NCI-H1105 (cell line): ENCODE data around the gene STARD6.
"Not testable (repeated sequence)": the region's sequence is repeated elsewhere in the genome, so short reads cannot be mapped to it uniquely, and the experiment has no call there.

Experiments used
- DNase-seq: peaks from one replicate; lab custom pipeline; 2025; lab: John Stamatoyannopoulos, UW

Gene STARD6, protein sequence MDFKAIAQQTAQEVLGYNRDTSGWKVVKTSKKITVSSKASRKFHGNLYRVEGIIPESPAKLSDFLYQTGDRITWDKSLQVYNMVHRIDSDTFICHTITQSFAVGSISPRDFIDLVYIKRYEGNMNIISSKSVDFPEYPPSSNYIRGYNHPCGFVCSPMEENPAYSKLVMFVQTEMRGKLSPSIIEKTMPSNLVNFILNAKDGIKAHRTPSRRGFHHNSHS

DNA sequence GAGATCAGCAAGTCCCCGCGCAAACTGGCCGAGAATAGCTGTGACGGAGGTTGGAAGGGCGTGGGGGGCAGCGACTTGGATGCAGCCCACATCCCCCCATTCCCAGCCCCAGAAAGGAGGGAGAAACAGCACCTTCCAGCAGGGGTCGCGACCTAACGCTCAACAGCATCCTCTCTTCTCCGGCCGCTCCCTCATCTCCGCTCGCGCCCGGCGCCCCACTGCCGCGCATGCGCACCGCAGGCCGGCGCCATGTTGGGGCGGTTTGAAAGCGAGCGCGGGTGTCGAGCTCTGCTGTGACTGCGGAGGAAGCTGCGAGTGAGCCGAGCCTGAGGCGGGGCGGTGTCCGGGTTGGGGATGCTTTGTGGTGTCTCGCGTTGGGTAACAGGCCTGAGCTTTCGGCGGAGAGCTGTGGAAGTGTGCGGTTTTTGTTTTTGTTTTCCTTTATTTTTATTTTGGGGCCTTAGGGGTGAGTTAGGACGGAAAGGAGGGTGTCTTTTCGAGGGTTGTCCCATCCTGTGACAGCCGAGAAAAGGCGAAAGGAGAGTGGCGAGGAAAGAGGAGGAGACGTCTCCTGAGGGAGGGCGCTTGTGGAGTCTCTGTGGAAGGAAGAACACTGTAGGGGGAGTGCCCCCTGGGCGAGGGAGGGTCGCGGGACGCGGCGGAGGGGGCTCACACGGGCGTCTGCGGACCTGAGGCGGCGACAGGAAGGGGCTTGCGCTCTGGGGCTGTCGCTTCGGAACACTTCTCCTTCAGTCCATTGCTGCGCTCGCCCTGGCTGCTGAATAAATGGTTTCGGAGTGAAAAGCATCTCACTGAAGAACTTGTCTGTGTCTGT is at the start of gene STARD6, which contains the start of gene C18orf54:
TSS of gene STARD6 (minus strand) at position 199 of the 835 bp plus-strand sequence. CDS start 3,285 bp downstream, outside the sequence.
TSS of gene C18orf54 (plus strand) at position 247 of the 835 bp plus-strand sequence. CDS start 2,667 bp downstream, outside the sequence.
- peak; percentile 93 for DNase-seq

DNA sequence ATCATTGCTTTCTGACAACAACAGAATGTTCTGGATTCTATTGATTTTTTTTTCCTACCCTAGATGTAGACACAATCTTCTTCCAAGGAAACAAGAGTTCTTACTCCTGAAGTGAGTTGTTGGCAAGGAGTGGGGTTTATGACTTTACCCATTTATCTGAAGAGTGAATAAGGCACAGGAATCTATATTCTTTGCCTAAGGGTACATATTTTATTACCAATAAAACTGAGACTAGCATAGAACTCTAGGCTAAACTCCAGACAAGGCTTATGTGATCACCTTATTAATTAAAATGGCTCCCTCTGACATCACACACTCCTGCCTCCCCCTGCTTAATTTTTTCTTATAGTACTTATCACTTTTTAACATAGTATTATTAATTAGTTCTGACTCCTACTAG is 47.6 kb upstream of the STARD6 start:
- DNase-seq, result no peak

DNA sequence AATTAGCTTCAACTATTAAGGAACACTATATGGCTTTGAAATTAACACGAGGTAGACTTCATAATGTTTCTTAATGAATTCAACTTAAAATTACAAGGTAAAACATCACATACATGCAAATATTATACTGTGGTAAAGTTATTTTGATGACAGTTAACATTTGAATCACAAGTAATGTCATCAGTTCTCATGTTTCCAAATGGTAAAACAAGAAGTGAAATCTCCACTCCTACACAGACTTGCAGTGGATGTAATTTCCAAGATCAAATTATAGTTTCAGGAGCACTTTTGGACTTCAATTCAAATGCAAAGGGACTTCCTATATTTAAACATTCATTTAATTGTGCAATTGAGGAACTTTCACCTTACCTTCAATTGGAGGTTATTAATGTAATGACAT is 39.1 kb upstream of the STARD6 start:
- no peak for DNase-seq

DNA sequence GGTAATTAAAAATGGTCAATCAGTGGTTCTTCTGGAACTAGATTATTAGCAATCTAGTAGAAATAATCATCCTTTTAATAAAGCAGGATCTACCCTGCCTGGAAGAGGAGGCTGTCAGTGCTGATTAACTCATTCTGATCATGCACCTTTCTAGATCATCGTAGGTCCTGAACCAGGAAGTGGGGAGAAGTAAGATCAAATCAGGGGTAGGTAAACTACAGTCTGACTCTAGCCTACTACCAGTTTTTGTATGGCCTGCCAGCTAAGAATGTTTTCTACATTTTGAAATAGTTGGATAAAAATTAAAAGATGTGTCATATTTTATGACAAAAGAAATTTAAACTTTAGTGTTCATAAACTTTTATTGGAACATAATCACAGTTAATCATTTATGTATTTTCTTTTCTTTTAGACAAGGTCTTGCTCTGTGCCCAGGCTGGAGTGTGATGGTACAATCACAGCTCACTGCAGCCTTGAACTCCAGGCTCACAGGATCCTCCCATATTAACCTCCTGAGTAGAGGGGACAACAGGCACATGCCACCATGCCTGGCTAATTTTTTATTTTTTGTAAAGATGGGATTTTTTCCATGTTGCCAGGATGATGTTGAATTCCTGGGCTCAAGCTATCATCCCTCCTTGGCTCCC is 36.1 kb upstream of the STARD6 start:
- no peak for DNase-seq

DNA sequence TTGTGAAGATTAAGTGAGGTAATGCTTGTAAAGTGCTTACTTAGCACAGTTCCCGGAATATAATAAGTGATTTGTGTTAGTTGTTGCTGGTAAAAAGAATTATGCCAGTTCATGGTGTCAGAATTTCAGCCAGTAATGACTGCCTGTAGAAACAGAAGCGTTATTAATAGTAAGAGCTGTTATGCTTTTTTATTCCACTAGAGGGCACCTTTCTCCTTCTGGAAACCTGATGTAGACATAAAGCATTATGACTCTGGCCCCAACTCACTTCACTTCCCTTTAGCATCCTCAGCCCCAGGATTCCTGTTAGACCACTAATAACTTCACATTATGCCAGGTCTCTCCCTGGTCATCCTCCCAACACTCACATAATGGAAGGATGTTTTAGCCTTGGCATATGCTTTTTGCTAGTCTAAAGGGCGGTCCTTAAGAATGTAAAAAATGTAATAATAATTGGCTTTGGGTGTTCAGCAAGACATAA is 34.9 kb upstream of the STARD6 start:
- DNase-seq, result peak; percentile 67

DNA sequence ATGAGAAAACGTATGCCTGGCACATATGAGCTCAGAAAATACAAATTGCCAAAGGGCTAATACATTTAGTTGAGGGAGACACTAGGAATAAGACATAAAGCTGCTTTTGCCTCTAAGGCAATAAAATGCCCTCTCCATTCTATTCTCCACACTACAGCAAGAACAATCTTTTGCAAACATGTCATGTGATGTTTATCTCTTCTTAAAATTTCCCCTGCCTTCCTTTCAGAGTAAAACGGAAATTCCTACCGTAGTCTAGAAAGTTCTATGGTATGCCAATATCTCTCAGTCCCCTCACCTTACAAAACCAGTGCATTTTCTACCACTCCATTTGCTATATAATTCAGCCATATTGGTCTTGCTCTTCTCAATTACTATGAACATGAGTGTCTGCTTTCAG is 33.2 kb upstream of the STARD6 start:
- DNase-seq, result no peak

DNA sequence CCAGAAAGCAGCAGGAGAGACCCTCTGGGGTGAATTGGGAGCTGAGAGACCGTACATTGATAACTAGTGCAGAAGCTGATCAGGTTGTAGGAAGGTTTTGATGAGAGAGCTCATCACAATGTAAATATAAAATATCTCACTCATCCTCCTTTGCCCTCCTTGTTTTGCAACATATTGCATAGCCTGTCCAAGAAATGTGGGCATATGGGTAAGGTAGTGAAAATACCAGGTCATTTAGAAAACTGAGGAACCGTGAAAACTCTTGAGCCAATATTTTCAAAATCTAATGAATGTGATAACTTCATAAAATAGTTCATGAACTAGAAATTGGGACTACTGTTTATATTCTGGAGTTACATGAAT is 31.5 kb upstream of the STARD6 start:
- DNase-seq, result no peak

DNA sequence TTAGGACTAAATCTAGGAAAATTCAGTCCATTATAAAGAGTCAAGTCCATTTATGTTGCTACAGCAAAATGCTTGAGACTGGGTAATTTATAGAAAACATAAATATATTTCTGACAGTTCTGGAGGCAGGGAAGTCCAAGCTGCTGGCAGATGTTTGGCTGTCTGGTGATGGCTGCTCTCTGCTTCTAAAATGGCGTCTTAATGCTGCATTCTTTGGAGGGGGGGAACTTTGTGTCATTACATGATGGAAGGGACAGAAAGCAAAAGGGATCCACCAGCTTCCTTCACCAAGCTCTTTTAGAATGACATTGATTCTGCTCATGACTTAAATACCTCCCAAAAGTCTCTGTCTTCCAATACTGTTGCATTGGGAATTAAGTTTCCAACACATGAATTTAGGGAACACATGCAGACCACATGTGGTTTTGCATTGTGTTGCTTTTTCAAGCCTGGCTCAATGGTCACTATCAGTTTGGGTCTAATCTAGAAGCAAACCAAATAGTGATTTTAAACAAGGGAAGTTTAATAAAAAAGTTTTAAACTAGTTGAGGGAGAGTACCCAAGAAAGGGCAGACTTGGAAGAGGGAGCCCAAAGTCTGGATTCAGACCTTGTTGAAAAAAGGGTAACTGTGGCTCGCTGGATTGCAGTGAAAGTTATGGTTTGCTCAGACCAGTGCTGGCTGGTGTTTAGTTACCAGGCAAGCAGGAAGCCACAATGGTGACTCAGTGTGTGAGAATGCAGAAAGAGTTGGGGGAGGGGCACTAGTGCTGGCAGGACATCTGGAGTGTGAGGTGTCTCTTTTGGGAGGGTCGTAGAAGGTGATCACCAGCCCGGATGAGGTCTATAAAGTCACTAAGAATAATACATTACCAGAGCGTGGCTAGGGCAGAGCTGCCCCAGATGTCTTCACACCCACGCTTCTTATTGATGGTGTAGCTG is 30.8 kb upstream of the STARD6 start:
- no peak for DNase-seq

DNA sequence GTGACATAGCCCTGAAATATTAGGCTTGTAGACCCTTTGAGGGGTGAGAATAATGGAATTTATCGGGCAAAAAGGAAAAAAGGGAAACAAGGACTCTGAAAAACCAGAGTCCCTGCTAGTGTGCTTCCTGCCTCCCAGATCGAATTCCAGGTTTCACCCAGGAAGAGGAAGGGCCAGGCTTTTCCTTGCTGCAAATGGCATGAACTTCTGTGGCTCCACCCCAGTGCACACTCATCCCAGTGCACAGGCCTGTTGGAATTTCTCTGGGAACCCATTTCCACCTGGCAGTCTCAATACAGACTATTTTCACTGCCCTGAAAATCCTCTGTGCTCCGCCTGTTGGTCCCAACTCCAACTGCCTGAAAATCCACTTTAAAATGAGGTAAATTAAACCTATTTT is 30.0 kb upstream of the STARD6 start:
- no peak for DNase-seq

DNA sequence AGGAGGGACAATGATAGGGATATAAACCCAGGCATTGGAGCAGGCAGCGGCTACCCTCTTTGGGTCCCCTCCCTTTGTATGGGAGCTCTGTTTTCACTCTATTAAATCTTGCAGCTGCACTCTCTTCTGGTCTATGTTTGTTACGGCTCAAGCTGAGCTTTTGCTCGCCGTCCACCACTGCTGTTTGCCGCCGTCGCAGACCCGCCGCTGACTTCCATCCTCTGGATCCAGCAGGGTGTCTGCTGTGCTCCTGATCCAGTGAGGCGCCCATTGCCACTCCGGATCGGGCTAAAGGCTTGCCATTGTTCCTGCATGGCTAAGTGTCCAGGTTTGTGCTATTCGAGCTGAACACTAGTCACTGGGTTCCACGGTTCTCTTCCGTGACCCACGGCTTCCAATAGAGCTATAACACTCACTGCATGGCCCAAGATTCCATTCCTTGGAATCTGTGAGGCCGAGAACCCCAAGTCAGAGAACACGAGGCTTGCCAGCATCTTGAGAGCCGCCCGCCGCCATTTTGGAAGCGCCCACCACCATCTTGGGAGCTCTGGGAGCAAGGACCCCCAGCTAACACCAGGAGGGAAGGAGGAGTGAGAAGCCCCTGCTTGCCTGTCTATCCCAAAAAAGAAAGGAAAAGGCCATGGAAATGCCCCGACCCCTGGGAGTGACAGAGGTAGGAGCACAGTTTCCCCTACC is 29.3 kb upstream of the STARD6 start:
- DNase-seq, result not testable (repeated sequence)

DNA sequence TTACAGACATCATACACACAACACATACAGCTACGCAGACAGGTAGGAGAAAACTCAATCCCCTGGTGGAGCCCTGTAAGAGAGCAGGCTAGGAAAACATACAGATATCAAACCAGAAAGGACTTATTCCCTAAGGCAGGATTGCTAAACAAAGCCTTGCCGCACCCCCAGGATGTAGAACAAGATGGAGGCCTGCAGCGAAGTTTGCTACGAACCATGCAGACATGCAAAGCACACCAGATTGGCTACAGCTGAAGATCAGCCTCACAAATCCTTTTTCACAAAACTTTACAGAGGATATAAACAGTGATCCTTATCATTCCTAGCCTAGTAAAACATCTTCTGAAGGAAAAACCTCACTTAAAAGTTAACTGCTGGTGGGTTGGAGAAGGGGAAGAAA is 28.4 kb upstream of the STARD6 start:
- no peak for DNase-seq

DNA sequence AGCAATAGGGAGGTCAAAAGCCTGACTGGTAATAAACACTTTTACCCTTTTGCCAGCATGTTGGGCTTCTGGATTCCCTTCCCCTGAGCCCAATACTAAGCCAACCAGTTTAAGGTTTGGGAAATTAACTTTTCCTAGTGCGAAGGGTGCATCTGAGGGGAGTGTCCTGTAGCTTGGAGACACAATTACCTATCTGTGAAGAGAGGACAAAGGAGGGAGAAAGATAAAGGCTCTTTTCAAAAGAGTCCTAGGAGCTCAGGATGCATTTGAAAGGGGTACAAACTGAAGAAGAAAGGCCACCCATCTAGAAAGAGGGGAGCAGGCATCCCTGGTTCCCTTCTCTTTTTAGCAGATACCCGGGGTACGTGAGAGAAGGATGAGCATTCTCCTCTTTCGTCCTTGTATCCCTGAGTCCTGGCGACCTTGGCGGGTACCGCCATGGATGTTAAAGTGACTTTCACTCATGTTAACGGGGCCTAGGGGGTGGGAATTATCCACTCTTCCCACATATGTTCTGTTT is 25.1 kb upstream of the STARD6 start:
- DNase-seq, result no peak

DNA sequence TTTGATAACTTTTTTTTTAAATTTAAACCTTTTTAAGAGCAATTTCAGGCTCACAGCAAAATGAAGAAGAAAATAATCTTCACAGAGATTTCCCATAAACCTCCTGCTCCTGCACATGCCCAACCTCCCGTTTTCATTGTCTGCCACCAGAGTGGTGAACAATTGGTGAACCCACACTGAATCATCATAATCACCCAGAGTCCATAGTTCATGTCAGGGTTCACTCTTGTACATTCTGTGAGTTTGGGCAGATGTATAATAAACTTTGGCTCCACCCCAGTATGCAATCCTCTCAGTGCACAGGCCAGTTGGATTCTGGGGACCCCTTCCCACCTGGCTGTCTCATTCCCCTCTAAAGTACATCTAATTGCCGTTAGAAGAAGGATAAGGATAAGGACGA is 24.4 kb upstream of the STARD6 start:
- no peak for DNase-seq

DNA sequence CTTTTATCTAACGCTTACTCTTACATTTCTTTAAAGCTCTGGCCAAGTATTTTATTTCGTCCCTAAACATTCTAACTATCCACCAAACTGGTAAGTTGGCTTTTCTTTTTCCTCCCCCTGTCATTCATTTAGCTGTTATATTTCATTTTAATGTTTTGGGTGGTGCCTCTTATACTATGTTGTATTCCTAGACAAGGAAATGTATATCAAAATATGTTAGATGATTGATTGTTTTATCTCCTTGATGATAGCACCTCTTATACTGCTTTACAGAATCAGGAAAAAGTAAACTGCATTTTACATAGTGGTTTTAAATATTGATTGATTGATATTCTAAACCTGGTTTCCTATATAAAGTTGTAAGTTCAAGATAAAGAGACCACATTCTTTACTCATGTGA is 24.0 kb upstream of the STARD6 start:
- no peak for DNase-seq

DNA sequence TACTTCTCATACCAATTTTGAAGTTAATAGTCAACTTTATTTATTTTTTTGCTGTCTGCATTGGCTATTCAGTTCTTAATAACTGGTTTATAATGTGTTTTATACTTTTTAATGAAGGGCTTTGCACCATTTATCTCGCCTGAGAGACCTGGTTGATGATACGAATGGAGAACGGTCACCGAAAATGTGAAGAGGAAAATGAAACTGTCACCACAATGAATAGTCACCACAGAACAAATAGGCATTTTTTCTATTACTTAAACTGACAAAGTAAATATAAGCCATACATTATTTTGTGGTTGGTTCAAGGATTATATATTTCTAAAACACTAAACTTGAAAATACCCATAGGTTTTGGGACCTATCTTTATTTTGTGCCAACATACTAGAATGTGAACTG is 20.4 kb upstream of the STARD6 start:
- no peak for DNase-seq

DNA sequence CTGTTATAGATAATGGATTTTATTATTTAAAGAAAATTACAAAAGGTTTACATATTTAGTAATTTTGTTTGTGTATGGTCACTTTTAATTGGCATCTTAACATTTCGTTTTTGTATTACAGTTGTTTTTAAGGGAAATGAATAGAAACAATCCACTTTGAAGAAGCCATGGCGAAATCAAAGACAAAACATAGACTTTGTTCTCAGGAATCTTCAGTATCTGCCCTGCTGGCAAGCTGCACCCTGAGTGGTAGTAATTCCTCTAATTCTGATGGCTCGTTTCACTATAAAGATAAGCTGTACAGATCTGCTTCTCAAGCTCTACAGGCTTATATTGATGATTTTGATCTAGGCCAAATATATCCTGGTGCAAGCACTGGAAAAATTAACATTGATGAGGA is 2.7 kb upstream of the STARD6 start:
- DNase-seq, result no peak

DNA sequence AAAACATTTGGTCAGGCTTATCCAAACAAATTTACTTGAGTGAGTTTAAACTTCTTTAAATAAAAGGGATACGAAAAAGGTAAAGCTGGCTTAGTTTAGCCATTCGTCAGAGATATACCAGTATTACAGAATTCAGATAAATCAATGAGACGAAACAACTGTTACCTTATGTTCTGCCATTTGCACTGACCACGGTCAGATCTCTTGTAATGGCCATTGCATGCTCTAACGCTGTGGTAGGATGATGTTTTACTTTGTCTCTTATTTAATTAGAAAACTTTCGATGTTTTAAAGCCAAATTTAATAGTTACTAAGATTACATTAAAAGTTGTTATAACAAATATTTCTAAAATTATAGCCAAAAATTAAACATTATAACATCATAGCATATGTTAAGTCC is 1.6 kb upstream of the STARD6 start:
- no peak for DNase-seq

DNA sequence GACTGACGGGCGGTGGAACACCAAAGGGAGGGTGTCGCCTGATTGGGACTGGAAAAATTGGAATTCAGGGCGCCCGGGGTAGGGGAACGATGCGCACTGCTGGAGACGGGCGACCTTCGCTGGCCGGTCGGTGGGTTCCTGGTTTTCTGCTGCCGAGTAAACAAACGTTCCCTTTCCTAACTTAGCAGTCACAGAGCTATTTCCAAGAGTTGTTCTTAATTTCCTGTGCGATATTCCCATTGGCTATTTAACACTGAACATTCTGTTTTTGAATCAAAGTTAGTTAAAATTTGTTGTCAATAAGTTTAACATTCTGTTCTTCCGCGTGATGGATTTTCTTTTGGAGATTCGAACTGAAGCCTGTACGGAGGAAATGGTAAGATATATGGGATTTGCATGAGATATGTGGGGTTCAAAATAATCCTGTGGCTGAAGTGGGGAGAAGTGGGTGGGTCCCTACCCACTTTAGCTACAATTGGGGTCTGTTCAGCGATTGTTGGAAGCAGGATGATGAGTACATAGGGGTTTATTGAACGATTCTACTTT is 910 bp upstream of the STARD6 start:
- DNase-seq, result no peak

DNA sequence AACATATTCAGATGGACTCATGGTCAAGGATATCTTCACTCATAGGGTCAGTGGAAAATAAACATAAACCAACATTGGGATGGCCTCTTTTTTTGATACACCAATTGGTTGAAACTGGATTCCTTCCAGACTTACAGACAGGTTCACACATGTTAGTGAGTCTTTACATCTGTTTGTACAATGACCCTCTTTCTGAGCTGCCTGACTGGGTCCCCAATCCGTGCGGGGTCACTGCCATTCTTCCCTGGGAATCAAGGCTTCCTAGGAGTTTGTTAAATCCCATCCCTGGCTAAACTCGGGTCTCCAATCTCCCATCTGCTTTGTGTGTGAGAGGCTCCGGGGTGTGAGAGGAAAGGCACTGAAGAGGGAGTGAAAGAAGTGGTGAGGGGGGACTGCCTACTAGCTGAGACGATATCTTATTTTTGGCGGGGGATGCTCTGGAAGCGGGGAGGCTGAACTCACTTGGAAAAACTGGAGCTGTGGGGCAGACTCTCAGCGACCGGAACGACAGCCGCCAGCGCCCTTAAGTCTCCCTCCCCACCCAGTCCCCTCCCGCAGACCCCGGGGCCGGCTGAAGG is 487 bp downstream of the STARD6 start:
- DNase-seq, result no peak

DNA sequence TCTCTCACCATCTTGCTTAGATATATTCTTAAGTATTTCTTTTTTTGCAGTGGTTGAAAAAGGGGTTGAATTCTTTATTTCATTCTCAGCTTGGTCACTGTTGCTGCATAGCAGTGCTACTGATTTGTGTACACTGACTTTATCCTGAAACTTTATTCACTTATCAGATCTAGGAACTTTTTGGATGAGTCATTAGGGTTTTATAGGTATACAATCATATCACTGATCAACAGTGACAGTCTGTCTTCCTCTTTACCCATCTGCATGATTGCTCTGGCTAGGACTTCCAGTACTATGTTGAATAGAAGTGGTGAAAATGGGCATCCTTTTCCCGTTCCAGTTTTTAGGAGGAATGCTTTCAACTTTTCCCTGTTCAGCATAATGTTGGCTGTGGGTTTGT is 6.5 kb downstream of the STARD6 start:
- no peak for DNase-seq
